Measurements from ENCODE around the gene AARS1. TPM values are rescaled to one million over a fixed set of nuclear protein-coding genes. Genes with fewer than 3 reads are reported as not detected.
"Not testable (repeated sequence)": the region's sequence is repeated elsewhere in the genome, so short reads cannot be mapped to it uniquely, and the experiment has no call there.

AARS1 gene
- 125 and 174 TPM in 2 replicates for total RNA-seq (2014; rRNA removed; shearing (Covaris generic); ENCODE audit: low replicate concordance)

GRCh38 chr16:70289229-70290094, at the start of gene AARS1:
TSS of gene AARS1 (minus strand) at chr16:70289506. CDS start at chr16:70282763, 6,743 bp downstream.
- Histone ChIP-seq H3K36me3 (peaks cover 13% of the 10 kb centered on the region), H3K9me3 (no peaks in the 10 kb centered on the region), H3K27me3 (no peaks in the 10 kb centered on the region), H3K4me3 (peak within 1 kb of the TSS; percentile 72)
- peak; percentile 97 for DNase-seq

DNA sequence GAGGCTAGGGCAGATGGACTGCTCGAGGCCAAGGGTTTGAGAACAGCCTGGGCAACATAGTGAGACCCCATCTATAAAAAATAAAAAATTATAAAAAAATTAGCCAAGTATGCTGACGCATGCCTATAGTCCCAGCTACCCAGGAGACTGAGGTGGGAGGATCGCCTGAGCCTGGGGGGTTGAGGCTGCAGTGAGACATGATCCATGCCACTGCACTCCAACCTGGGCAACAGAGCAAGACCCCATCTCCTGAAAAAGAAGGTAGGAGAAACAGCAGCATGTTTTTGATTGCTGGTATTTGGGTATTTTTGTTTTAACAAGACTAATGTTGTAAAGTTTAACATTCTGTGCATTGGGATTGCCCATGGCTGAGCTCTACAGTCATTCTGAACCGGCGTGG, 48.5 kb upstream of the AARS1 start:
- Histone ChIP-seq H3K27me3 (no peaks in the 10 kb centered on the region), H3K9me3 (no peaks in the 10 kb centered on the region), H3K4me3 (no peak overlapping the region), H3K36me3 (no peaks in the 10 kb centered on the region)
- no peak for DNase-seq

DNA sequence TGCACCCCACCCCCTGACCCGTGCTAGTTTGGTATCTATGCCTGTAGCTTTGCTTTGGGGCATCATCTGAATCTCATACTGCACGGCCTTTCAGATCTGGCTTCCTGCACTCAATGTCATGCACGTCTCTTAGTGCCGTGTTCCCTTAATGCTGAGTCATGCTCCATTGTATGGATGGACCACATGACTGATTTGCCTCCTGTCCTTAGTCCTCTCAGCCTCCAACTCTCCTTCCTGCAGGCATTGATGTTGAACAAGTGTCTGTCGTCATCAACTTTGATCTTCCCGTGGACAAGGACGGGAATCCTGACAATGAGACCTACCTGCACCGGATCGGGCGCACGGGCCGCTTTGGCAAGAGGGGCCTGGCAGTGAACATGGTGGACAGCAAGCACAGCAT, 43.4 kb upstream of the AARS1 start:
- DNase-seq, H3K4me3 ChIP-seq, H3K27me3 ChIP-seq, H3K36me3 ChIP-seq, H3K9me3 ChIP-seq: not testable (repeated sequence)

DNA sequence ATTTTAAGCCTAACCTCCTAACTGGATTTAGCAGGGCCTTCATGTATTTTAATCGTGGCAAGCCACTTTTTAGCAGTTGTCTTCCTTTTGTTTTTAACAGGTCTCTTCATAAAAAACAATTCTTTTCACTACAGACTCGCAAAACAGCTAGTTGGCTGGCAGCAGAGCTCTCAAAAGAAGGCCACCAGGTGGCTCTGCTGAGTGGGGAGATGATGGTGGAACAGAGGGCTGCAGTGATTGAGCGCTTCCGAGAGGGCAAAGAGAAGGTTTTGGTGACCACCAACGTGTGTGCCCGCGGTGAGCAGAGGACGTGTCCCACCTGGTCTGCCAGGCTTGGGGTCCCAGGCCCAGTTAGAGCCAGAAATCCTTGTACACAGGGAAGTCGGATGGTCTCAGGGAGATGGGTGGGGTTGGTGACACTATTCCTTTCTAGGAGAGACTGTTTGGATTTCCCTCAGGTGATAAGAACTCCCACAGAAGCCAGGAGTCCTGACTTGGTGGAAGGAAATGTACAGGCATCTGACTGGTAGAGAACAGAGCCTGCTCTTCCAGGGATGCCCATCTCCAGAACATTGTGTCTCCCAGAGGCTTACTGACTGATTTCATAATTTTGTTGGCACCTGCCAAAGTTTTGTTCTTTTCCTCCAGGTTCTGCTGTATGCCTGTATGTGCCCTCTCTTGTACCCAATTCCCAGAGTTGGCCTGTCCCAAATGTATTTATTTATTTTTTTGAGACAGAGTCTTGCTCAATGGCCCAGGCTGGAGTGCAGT, 42.5 kb upstream of the AARS1 start:
- Histone ChIP-seq H3K4me3 (no peak overlapping the region), H3K9me3 (no peaks in the 10 kb centered on the region), H3K36me3 (peaks cover 2% of the 10 kb centered on the region; the same call in 1 of the 2 replicates), H3K27me3 (no peaks in the 10 kb centered on the region)
- no peak for DNase-seq

DNA sequence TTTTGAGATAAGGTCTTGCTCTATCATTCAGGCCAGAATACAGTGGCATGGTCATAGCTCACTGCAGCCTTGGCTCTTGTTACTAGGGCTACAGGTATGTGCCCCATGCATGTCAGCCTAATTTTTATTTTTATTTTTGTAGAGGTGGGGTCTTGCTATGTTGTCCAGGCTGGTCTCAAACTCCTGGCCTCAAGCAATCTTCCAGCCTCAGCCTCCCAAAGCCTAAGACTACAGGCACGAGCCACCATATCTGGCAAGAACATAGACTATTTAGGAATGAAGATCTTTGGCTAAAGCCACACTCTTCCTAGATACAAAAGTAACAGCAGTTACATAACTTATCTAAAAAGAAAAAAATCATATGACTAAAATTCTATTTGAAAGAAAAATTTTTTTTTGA, 41.8 kb upstream of the AARS1 start:
- H3K36me3 ChIP-seq = peaks cover 2% of the 10 kb centered on the region; the same call in 1 of the 2 replicates
- H3K4me3 ChIP-seq = no peak overlapping the region
- no peaks in the 10 kb centered on the region for H3K9me3 ChIP-seq
- no peak for DNase-seq
- no peaks in the 10 kb centered on the region for H3K27me3 ChIP-seq

GRCh38 chr16:70324998-70325747, 35.9 kb upstream of the AARS1 start:
- DNase-seq = no peak
- Histone ChIP-seq H3K27me3 (no peaks in the 10 kb centered on the region), H3K4me3 (no peak overlapping the region), H3K9me3 (no peaks in the 10 kb centered on the region), H3K36me3 (no peaks in the 10 kb centered on the region)

DNA sequence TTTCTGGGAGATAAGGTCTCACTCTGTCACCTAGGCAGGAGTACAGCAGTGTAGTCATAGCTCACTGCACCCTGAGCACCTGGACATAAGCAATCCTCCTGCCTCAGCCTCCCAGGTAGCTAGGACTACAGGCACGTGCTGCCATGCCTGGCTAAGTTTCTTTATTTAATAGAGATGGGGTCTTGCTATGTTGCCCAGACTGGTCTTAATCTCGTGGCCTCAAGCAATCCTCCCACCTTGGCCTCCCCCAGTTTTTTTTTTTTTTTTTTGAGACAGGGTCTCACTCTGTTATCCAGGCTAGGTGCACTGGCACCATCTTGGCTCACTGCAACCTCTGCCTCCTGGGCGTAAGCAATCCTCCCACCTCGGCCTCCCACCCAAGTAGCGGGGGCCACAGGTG, 30.8 kb upstream of the AARS1 start:
- H3K27me3 ChIP-seq = no peaks in the 10 kb centered on the region
- H3K36me3 ChIP-seq = no peaks in the 10 kb centered on the region
- no peaks in the 10 kb centered on the region for H3K9me3 ChIP-seq
- no peak for DNase-seq
- H3K4me3 ChIP-seq = no peak overlapping the region

DNA sequence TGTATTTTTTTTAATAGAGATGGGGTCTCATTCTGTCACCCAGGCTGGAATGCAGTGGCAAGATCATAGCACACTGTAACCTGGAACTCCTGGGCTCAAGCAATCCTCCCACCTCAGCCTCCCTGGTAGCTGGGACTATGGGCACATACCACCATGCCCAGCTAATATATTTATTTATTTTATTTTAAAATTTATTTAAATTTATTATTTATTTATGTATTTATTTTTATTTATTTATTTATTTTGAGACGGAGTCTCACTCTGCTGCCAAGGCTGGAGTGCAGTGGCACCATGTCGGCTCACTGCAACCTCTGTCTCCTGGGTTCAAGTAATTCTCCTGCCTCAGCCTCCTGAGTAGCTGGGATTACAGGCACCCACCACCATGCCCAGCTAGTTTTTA, 18.4 kb upstream of the AARS1 start:
- H3K36me3 ChIP-seq, H3K4me3 ChIP-seq, DNase-seq, H3K9me3 ChIP-seq, H3K27me3 ChIP-seq: not testable (repeated sequence)

- DNase-seq = no peak
- Histone ChIP-seq H3K4me3 (no peak overlapping the region), H3K9me3 (no peaks in the 10 kb centered on the region), H3K27me3 (no peaks in the 10 kb centered on the region), H3K36me3 (no peaks in the 10 kb centered on the region)
Observed at GRCh38 chr16:70306880-70307279, 17.6 kb upstream of the AARS1 start.

- Histone ChIP-seq H3K9me3 (no peaks in the 10 kb centered on the region), H3K4me3 (no peak overlapping the region), H3K27me3 (no peaks in the 10 kb centered on the region), H3K36me3 (peaks cover 6% of the 10 kb centered on the region; the same call in 1 of the 2 replicates)
- no peak for DNase-seq
Observed at GRCh38 chr16:70304892-70305448, 15.7 kb upstream of the AARS1 start.

GRCh38 chr16:70302745-70303144, 13.4 kb upstream of the AARS1 start:
- H3K27me3 ChIP-seq = no peaks in the 10 kb centered on the region
- peaks cover 6% of the 10 kb centered on the region; the same call in 1 of the 2 replicates for H3K36me3 ChIP-seq
- no peaks in the 10 kb centered on the region for H3K9me3 ChIP-seq
- H3K4me3 ChIP-seq = no peak overlapping the region
- DNase-seq = no peak

DNA sequence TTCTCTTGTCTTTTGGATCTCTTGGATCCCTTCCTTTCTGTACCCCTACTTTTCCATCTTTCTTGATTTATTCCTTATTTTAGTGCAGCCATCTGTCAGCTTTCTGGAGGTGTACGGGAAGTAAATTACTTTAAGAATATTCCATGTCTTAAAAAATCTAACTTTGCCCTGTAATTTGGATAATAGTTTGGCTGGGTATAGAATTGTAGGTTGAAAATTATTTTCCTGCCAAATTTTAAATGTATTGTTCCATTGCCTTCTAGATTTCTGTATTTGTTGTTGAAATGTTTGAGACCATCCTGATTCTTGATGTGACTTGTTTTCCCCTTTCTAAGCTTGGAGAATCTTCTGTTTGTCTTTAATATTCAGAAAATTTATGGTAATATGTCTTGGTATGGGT, 11.8 kb upstream of the AARS1 start:
- peaks cover 6% of the 10 kb centered on the region; the same call in 1 of the 2 replicates for H3K36me3 ChIP-seq
- DNase-seq = no peak
- H3K4me3 ChIP-seq = no peak overlapping the region
- no peaks in the 10 kb centered on the region for H3K27me3 ChIP-seq
- no peaks in the 10 kb centered on the region for H3K9me3 ChIP-seq

- Histone ChIP-seq H3K27me3 (no peaks in the 10 kb centered on the region), H3K4me3 (peak within 1 kb of the TSS; percentile 63), H3K36me3 (peaks cover 6% of the 10 kb centered on the region; the same call in 1 of the 2 replicates), H3K9me3 (no peaks in the 10 kb centered on the region)
- peak; percentile 73 for DNase-seq
Observed at GRCh38 chr16:70298988-70299938, 10.0 kb upstream of the AARS1 start, which contains the start of gene DDX19B. TSS of gene DDX19B (plus strand) at chr16:70299186. CDS start at chr16:70299298, 112 bp downstream.

- Histone ChIP-seq H3K4me3 (no peak overlapping the region), H3K36me3 (no peaks in the 10 kb centered on the region; the same call in 1 of the 2 replicates), H3K9me3 (no peaks in the 10 kb centered on the region), H3K27me3 (no peaks in the 10 kb centered on the region)
- no peak for DNase-seq
Observed at GRCh38 chr16:70295634-70296033, 6.3 kb upstream of the AARS1 start.

GRCh38 chr16:70294385-70295025, 5.2 kb upstream of the AARS1 start:
- Histone ChIP-seq H3K9me3 (no peaks in the 10 kb centered on the region), H3K27me3 (no peaks in the 10 kb centered on the region), H3K36me3 (no peaks in the 10 kb centered on the region), H3K4me3 (no peak overlapping the region)
- no peak for DNase-seq

All from MG63 (cell line).